Stimulated activated CD4-positive, alpha-beta T cell treated with anti-CD3 and anti-CD28 coated beads, Interleukin-4, amount 100 ng/mL, for 24 hours (primary cell): Measurements from ENCODE around the gene FASTK.
"Not testable (repeated sequence)": the region's sequence is repeated elsewhere in the genome, so short reads cannot be mapped to it uniquely, and the experiment has no call there.

Source experiments
- DNase-seq: peaks from one replicate; pipeline ENCODE4 v3.0.0-alpha.2; 2020

Gene FASTK

GRCh38 chr7:151046603-151047573, 33.7 kb downstream of the FASTK start:
- no peak for DNase-seq

GRCh38 chr7:151045967-151046366, 34.6 kb downstream of the FASTK start:
- DNase-seq = no peak

- DNase-seq = no peak
These were observed 35.3 kb downstream of the FASTK start for GRCh38 chr7:151045262-151045661.

- no peak for DNase-seq
These were observed 36.6 kb downstream of the FASTK start for GRCh38 chr7:151043959-151044358.

GRCh38 chr7:151043449-151043848, 37.2 kb downstream of the FASTK start:
- not testable (repeated sequence) for DNase-seq

GRCh38 chr7:151040616-151041375, 39.8 kb downstream of the FASTK start:
- no peak for DNase-seq

- DNase-seq = no peak
These were observed 40.6 kb downstream of the FASTK start for GRCh38 chr7:151039850-151040548.

- peak; percentile 86 for DNase-seq
These were observed 41.4 kb downstream of the FASTK start for GRCh38 chr7:151038951-151039849.

GRCh38 chr7:151035902-151036301, 44.7 kb downstream of the FASTK start:
- DNase-seq = no peak

- no peak for DNase-seq
These were observed 45.4 kb downstream of the FASTK start for GRCh38 chr7:151035026-151035717.

- no peak for DNase-seq
These were observed 46.1 kb downstream of the FASTK start for GRCh38 chr7:151034312-151035025.

- DNase-seq = no peak
These were observed 46.8 kb downstream of the FASTK start for GRCh38 chr7:151033864-151034249.

GRCh38 chr7:151032936-151033863, 47.4 kb downstream of the FASTK start:
- DNase-seq = no peak

- no peak for DNase-seq
These were observed 49.6 kb downstream of the FASTK start for GRCh38 chr7:151031011-151031410.

GRCh38 chr7:151028948-151029501, 51.6 kb downstream of the FASTK start:
- no peak for DNase-seq

GRCh38 chr7:151028131-151028947, 52.3 kb downstream of the FASTK start, which contains the start of gene ABCB8:
Gene ABCB8, plus strand, starts transcription at chr7:151028450. Its CDS starts 66 bp downstream, at chr7:151028516.
- peak; percentile 99 for DNase-seq

GRCh38 chr7:151027728-151028130, 52.9 kb downstream of the FASTK start:
- DNase-seq = not testable (repeated sequence)
